GM12892 (cell line): ENCODE data around the gene RTN4R.

Source experiments
- POLR2A ChIP-seq: IDR thresholded peaks from 2 replicates; pipeline ENCODE4 v1.6.1; 2011; ENCODE audit warnings: low read depth, low read length, control low read depth
- POLR2AphosphoS5 ChIP-seq: IDR thresholded peaks from 2 replicates; pipeline ENCODE4 v1.6.1; 2011; ENCODE audit warnings: low read depth, low read length, control low read depth

- TF ChIP-seq POLR2AphosphoS5: no peak
- TF ChIP-seq POLR2A: no peak
Measured at GRCh38 chr22:20203552-20204201, 64.4 kb downstream of the RTN4R start.
